Effector CD4-positive, alpha-beta T cell (primary cell): ENCODE measurements around the gene MIA2.
"Not testable (repeated sequence)": the region's sequence is repeated elsewhere in the genome, so short reads cannot be mapped to it uniquely, and the experiment has no call there.

ENCODE experiments used
- DNase-seq: peaks from one replicate; pipeline ENCODE4 v3.0.0-alpha.2; 2020

Gene MIA2

GRCh38 chr14:39342768-39343167 lies 109.1 kb downstream of the MIA2 start:
- DNase-seq: no peak

GRCh38 chr14:39343614-39344013 lies 109.9 kb downstream of the MIA2 start:
- no peak for DNase-seq

GRCh38 chr14:39350866-39351265 lies 117.2 kb downstream of the MIA2 start:
- no peak for DNase-seq

- no peak for DNase-seq
These were observed 118.0 kb downstream of the MIA2 start for GRCh38 chr14:39351708-39352107.

GRCh38 chr14:39359069-39359468 lies 125.4 kb downstream of the MIA2 start:
- DNase-seq: not testable (repeated sequence)

- DNase-seq: no peak
These were observed 126.6 kb downstream of the MIA2 start for GRCh38 chr14:39360316-39360715.

GRCh38 chr14:39361556-39361955 lies 127.8 kb downstream of the MIA2 start:
- not testable (repeated sequence) for DNase-seq

- no peak for DNase-seq
These were observed 130.8 kb downstream of the MIA2 start for GRCh38 chr14:39364509-39364908.

- no peak for DNase-seq
These were observed 131.6 kb downstream of the MIA2 start for GRCh38 chr14:39365354-39365753.

GRCh38 chr14:39366460-39367386 lies 133.0 kb downstream of the MIA2 start:
- no peak for DNase-seq

GRCh38 chr14:39367387-39367751 lies 133.7 kb downstream of the MIA2 start:
- no peak for DNase-seq

GRCh38 chr14:39368261-39368959 lies 134.7 kb downstream of the MIA2 start:
- no peak for DNase-seq

GRCh38 chr14:39369029-39369428 lies 135.3 kb downstream of the MIA2 start:
- no peak for DNase-seq

GRCh38 chr14:39370415-39370814 lies 136.7 kb downstream of the MIA2 start:
- DNase-seq: no peak

GRCh38 chr14:39372656-39373055 lies 138.9 kb downstream of the MIA2 start:
- DNase-seq: no peak

GRCh38 chr14:39374851-39375250 lies 141.1 kb downstream of the MIA2 start:
- DNase-seq: no peak

GRCh38 chr14:39376667-39377403 lies 143.1 kb downstream of the MIA2 start:
- DNase-seq: no peak

- DNase-seq: no peak
These were observed 147.7 kb downstream of the MIA2 start for GRCh38 chr14:39381366-39381765.

GRCh38 chr14:39382463-39382862 lies 148.7 kb downstream of the MIA2 start:
- DNase-seq: no peak

GRCh38 chr14:39383026-39383660 lies 149.4 kb downstream of the MIA2 start:
- no peak for DNase-seq

GRCh38 chr14:39383741-39384140 lies 150.0 kb downstream of the MIA2 start:
- no peak for DNase-seq

GRCh38 chr14:39384177-39384576 lies 150.5 kb downstream of the MIA2 start:
- no peak for DNase-seq

- no peak for DNase-seq
These were observed 159.6 kb downstream of the MIA2 start for GRCh38 chr14:39393289-39393688.
